HEK293T (cell line): ENCODE data around the gene MAGEF1.

Source experiments
- CTCF ChIA-PET: fragments of 350-600 bp; formaldehyde crosslinking; extraction: SDS; loops from one replicate; lab custom pipeline; 2021; ENCODE audit warnings: antibody characterized with exemption, inconsistent platforms; lab: Yijun Ruan, JAX
- POLR2A ChIA-PET: fragments of 350-600 bp; formaldehyde crosslinking; extraction: SDS; loops from one replicate; lab custom pipeline; 2020; ENCODE audit warnings: antibody characterized with exemption, inconsistent platforms; lab: Yijun Ruan, JAX
- DNase-seq: peaks from one replicate; pipeline ENCODE4 v3.0.0; 2012; ENCODE audit warnings: mixed read lengths; ENCODE audit errors: extremely low spot score
- ARNT ChIP-seq: fragments of 450-650 bp; IDR thresholded peaks from 2 replicates; pipeline ENCODE4 v1.6.1; 2017; ENCODE audit warnings: mild to moderate bottlenecking
- BHLHE40 ChIP-seq: fragments of 450-650 bp; IDR thresholded peaks from 2 replicates; pipeline ENCODE4 v1.6.1; 2016; ENCODE audit warnings: mild to moderate bottlenecking, moderate library complexity, borderline replicate concordance
- CTBP1 ChIP-seq: fragments of 450-650 bp; IDR thresholded peaks from 2 replicates; pipeline ENCODE4 v1.6.1; 2016; ENCODE audit warnings: borderline replicate concordance
- ELF4 ChIP-seq: fragments of 450-650 bp; IDR thresholded peaks from 2 replicates; pipeline ENCODE4 v1.6.1; 2017; ENCODE audit warnings: antibody characterized with exemption
- FOXA1 ChIP-seq: fragments of 450-650 bp; IDR thresholded peaks from 2 replicates; pipeline ENCODE4 v1.6.1; 2016; ENCODE audit warnings: mild to moderate bottlenecking
- FOXK2 ChIP-seq: fragments of 450-650 bp; IDR thresholded peaks from 2 replicates; pipeline ENCODE4 v1.6.1; 2016; ENCODE audit warnings: mild to moderate bottlenecking
- FOXM1 ChIP-seq: fragments of 450-650 bp; IDR thresholded peaks from 2 replicates; pipeline ENCODE4 v1.6.1; 2017; ENCODE audit warnings: mild to moderate bottlenecking, borderline replicate concordance
- HDGF ChIP-seq: fragments of 450-650 bp; IDR thresholded peaks from 2 replicates; pipeline ENCODE4 v1.6.1; 2017; ENCODE audit warnings: antibody characterized with exemption, borderline replicate concordance
- L3MBTL2 ChIP-seq: fragments of 450-650 bp; conservative IDR thresholded peaks from 2 replicates; pipeline ENCODE4 v1.6.1; 2016; ENCODE audit warnings: mild to moderate bottlenecking
- LEF1 ChIP-seq: fragments of 450-650 bp; IDR thresholded peaks from 2 replicates; pipeline ENCODE4 v1.6.1; 2017; ENCODE audit warnings: mild to moderate bottlenecking, borderline replicate concordance
- NFRKB ChIP-seq: fragments of 450-650 bp; IDR thresholded peaks from 2 replicates; pipeline ENCODE4 v1.6.1; 2016; ENCODE audit warnings: mild to moderate bottlenecking, moderate library complexity
- SP1 ChIP-seq: fragments of 450-650 bp; IDR thresholded peaks from 2 replicates; pipeline ENCODE4 v1.6.1; 2017
- SUZ12 ChIP-seq: fragments of 450-650 bp; IDR thresholded peaks from 2 replicates; pipeline ENCODE4 v1.6.1; 2016; ENCODE audit warnings: mild to moderate bottlenecking
- TARDBP ChIP-seq: fragments of 450-650 bp; IDR thresholded peaks from 2 replicates; pipeline ENCODE4 v1.6.1; 2016
- ZNF384 ChIP-seq: fragments of 450-650 bp; IDR thresholded peaks from 2 replicates; pipeline ENCODE4 v1.6.1; 2016
- TF ChIP-seq, protein P1 (sequence below): fragments of 450-650 bp; IDR thresholded peaks from 2 replicates; pipeline ENCODE4 v1.6.1; 2016

The MAGEF1 gene

DNA sequence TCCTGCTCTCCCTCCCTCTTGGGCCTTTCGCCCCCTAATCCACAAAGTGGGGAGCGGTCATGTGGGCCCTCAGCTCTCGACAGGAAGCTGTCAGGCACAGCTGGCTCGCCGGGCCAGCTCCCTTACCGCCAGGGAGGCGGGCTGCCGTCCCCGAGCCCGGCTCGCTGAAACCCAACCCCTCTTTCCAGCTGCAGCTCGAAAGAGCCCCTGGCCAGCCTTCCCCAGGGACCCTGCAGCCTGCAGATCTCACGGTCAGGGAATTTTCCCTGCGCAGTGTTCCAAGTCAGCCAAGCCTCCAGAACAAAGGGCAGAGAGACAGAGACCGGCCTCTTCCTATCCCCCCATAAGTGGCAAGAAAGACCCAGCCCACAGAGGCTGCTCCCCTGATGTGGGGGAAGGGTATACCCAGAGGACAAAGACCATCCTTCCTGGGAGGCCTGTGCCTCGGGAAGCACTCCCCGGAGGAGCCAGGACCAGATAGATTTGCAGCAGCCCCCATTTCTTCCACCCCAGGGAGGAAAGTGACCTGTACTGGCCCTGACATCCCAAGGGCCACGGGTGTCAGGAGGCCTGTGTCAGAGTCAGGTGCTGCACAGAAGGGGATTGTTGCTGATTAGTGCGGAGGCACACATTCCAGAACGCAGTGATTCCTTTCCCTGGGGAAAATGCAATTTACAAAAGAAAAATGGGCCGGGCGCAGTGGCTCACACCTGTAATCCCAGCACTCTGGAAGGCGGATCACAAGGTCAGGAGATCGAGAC is 32.6 kb downstream of the MAGEF1 start:
- TF ChIP-seq BHLHE40: no peak
- no peak for TF ChIP-seq ZNF384
- TF ChIP-seq FOXM1: no peak
- TF ChIP-seq LEF1: no peak
- no peak for TF ChIP-seq L3MBTL2
- no peak for TF ChIP-seq SP1
- TF ChIP-seq ELF4: no peak
- no peak for TF ChIP-seq FOXA1
- TF ChIP-seq SUZ12: no peak
- no peak for TF ChIP-seq NFRKB
- TF ChIP-seq TARDBP: no peak
- TF ChIP-seq FOXK2: no peak
- no peak for TF ChIP-seq HDGF
- no peak for TF ChIP-seq CTBP1
- TF ChIP-seq ARNT: no peak
- TF ChIP-seq, protein P1, sequence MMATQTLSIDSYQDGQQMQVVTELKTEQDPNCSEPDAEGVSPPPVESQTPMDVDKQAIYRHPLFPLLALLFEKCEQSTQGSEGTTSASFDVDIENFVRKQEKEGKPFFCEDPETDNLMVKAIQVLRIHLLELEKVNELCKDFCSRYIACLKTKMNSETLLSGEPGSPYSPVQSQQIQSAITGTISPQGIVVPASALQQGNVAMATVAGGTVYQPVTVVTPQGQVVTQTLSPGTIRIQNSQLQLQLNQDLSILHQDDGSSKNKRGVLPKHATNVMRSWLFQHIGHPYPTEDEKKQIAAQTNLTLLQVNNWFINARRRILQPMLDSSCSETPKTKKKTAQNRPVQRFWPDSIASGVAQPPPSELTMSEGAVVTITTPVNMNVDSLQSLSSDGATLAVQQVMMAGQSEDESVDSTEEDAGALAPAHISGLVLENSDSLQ: no peak

GRCh38 chr3:184678317-184679055 is 33.4 kb downstream of the MAGEF1 start:
- no peak for DNase-seq
- POLR2A ChIA-PET: no interaction called here
- no peak for TF ChIP-seq FOXM1
- no peak for TF ChIP-seq ARNT
- no peak for TF ChIP-seq L3MBTL2
- TF ChIP-seq FOXA1: no peak
- TF ChIP-seq SP1: no peak
- TF ChIP-seq CTBP1: no peak
- no peak for TF ChIP-seq ZNF384
- TF ChIP-seq, protein P1: no peak
- no peak for TF ChIP-seq TARDBP
- TF ChIP-seq ELF4: no peak
- TF ChIP-seq NFRKB: no peak
- no peak for TF ChIP-seq FOXK2
- no peak for TF ChIP-seq LEF1
- TF ChIP-seq BHLHE40: no peak
- no peak for TF ChIP-seq HDGF
- no peak for TF ChIP-seq SUZ12
- CTCF ChIA-PET: interaction anchor here (1.2 kb wide), 1 partner anchor 117 kb away, joined by 3 read pairs; the partner anchor contains the start of gene EPHB3

More for the DNA sequence above, 32.6 kb downstream of the MAGEF1 start:
- ChIA-PET POLR2A (interaction anchor here (0.5 to 1.4 kb wide), 3 partner anchors 32 to 523 kb away, joined by 3 to 5 read pairs (median 3); partner anchors contain the start of gene MAGEF1), CTCF (no interaction called here)
- no peak for DNase-seq

DNA sequence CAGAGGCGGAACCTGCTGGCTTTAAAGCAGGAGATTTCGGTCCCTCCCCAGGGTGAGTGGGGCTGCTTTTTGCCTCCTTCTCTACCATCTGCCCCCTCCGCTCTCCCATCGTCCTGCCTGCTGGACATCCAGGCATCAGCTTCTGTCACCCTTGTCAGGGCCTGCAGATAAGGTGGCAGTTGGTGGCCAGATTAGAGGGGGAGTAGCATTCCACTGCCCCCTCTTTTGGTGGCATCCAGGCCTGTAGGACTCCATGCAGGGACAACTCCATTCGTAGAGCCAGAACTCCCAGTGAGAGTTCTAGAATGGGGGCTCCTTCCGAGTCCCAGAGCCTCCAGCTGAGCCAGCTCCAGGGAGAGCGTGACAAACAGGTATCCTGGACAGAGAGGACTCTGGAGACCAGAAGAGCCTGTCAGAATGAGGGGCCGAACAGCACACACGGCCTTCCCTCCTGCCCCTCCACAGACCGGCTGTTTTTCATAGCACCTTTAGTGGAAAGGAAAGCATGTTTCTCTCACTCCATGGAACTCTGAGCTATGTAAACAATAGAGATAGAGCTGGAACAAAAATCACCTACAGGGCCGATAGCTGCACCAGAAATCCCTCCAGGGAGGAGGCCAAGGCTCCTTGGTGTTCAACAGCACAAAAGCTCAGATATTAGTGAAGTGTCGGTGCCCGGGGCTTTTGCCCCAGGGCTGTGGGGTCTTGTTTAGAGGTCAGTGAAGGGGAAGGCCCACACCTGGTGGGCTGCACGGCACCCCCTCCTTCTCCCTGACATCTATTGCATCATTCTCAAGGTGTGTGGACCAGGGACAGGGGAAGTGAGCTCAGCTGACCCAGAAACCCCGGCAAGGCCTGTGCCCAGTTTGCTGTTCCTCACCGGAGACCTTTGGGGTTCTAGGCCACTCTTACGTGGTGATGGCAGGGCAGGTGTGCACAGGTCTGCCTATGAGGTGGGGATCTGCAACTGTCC is 34.2 kb downstream of the MAGEF1 start:
- no peak for DNase-seq
- TF ChIP-seq NFRKB (no peak), HDGF (no peak), CTBP1 (no peak), TARDBP (no peak), ZNF384 (no peak), LEF1 (no peak), SUZ12 (no peak), L3MBTL2 (no peak), BHLHE40 (no peak), FOXK2 (no peak), ARNT (no peak), ELF4 (no peak), FOXA1 (no peak), SP1 (no peak), FOXM1 (no peak)
- TF ChIP-seq, protein P1: no peak
- ChIA-PET CTCF (interaction anchor here (1.2 kb wide), 1 partner anchor 117 kb away, joined by 3 read pairs; the partner anchor contains the start of gene EPHB3), POLR2A (no interaction called here)

- TF ChIP-seq ZNF384 (no peak), SP1 (no peak), ARNT (no peak), FOXA1 (no peak), CTBP1 (no peak), TARDBP (no peak), FOXK2 (no peak), NFRKB (no peak), SUZ12 (no peak), FOXM1 (no peak), HDGF (no peak), LEF1 (no peak), L3MBTL2 (no peak), ELF4 (no peak), BHLHE40 (no peak)
- TF ChIP-seq, protein P1: no peak
- no peak for DNase-seq
- ChIA-PET CTCF (no interaction called here), POLR2A (no interaction called here)
Observed at GRCh38 chr3:184676927-184677326, 34.9 kb downstream of the MAGEF1 start.
